Activated B cell treated with CpG ODN at 0.5 μM for 24 hours (primary cell): ENCODE results near the gene SHH. TPM values are rescaled to one million over a fixed set of nuclear protein-coding genes. Genes with fewer than 3 reads are reported as not detected.

Experiments used
- ATAC-seq: fragments of 200-7000 bp; cut with Tn5 transposase; one replicate; pipeline ENCODE4 v1.10.0; 2021; ENCODE audit warnings: low read depth, mild to moderate bottlenecking, moderate library complexity
- CTCF ChIA-PET: fragments of 350-600 bp; sonication (Branson Sonifier 250); formaldehyde crosslinking; loops from one replicate; lab custom pipeline; 2021; ENCODE audit warnings: antibody characterized with exemption; lab: Charles Lee
- POLR2A ChIA-PET: fragments of 350-600 bp; sonication (Branson Sonifier 250); formaldehyde crosslinking; loops from one replicate; lab custom pipeline; 2021; ENCODE audit warnings: antibody characterized with exemption; lab: Charles Lee
- DNase-seq: peaks from one replicate; pipeline ENCODE4 v3.0.0; 2022
- H3K27ac Mint-ChIP-seq: one replicate; pipeline ENCODE4 v1.8.0; 2020; ENCODE audit warnings: mixed read lengths
- H3K27me3 Mint-ChIP-seq: one replicate; pipeline ENCODE4 v1.8.0; 2021; ENCODE audit warnings: mixed read lengths
- H3K36me3 Mint-ChIP-seq: one replicate; pipeline ENCODE4 v1.8.0; 2021; ENCODE audit warnings: low read depth, mixed read lengths
- H3K4me1 Mint-ChIP-seq: one replicate; pipeline ENCODE4 v1.8.0; 2021; ENCODE audit warnings: mixed read lengths
- H3K4me3 Mint-ChIP-seq: one replicate; pipeline ENCODE4 v1.8.0; 2020; ENCODE audit warnings: mild to moderate bottlenecking, mixed read lengths
- H3K9me3 Mint-ChIP-seq: one replicate; pipeline ENCODE4 v1.8.0; 2020; ENCODE audit warnings: mixed read lengths
- intact Hi-C: fragments of 100-400 bp; cut with micrococcal nuclease; formaldehyde crosslinking; loops from one replicate; pipeline ENCODE4 v1.15.1; 2024
- total RNA-seq: library from RNA; stranded (reverse); gene quantifications from 2 replicates; pipeline ENCODE4 v1.2.3, GENCODE V29; 2022
- TF ChIP-seq, protein P1 (sequence below): fragments of 200-600 bp; IDR thresholded peaks from one replicate; pipeline ENCODE4 v1.8.0; 2022; ENCODE audit warnings: antibody characterized with exemption, mild to moderate bottlenecking

SHH gene
- total RNA-seq, 1 donor from 2014 or later: not detected

GRCh38 chr7:155808549-155809331 is 3.5 kb downstream of the SHH start:
- Mint-ChIP-seq H3K4me3 (no peak overlapping the region), H3K9me3 (no peaks in the 10 kb centered on the region), H3K27ac (no peak overlapping the region), H3K27me3 (peaks cover 61% of the 10 kb centered on the region), H3K36me3 (no peaks in the 10 kb centered on the region), H3K4me1 (peaks cover 27% of the 10 kb centered on the region)
- intact Hi-C loops: loop anchor here (5.0 kb wide), 4 partner anchors 296 to 1194 kb away; partner anchors contain the start of gene EN2
- no peak for DNase-seq
- TF ChIP-seq, protein P1, sequence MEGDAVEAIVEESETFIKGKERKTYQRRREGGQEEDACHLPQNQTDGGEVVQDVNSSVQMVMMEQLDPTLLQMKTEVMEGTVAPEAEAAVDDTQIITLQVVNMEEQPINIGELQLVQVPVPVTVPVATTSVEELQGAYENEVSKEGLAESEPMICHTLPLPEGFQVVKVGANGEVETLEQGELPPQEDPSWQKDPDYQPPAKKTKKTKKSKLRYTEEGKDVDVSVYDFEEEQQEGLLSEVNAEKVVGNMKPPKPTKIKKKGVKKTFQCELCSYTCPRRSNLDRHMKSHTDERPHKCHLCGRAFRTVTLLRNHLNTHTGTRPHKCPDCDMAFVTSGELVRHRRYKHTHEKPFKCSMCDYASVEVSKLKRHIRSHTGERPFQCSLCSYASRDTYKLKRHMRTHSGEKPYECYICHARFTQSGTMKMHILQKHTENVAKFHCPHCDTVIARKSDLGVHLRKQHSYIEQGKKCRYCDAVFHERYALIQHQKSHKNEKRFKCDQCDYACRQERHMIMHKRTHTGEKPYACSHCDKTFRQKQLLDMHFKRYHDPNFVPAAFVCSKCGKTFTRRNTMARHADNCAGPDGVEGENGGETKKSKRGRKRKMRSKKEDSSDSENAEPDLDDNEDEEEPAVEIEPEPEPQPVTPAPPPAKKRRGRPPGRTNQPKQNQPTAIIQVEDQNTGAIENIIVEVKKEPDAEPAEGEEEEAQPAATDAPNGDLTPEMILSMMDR: no peak
- no peak for ATAC-seq
- CTCF ChIA-PET: no interaction called here
- POLR2A ChIA-PET: no interaction called here

DNA sequence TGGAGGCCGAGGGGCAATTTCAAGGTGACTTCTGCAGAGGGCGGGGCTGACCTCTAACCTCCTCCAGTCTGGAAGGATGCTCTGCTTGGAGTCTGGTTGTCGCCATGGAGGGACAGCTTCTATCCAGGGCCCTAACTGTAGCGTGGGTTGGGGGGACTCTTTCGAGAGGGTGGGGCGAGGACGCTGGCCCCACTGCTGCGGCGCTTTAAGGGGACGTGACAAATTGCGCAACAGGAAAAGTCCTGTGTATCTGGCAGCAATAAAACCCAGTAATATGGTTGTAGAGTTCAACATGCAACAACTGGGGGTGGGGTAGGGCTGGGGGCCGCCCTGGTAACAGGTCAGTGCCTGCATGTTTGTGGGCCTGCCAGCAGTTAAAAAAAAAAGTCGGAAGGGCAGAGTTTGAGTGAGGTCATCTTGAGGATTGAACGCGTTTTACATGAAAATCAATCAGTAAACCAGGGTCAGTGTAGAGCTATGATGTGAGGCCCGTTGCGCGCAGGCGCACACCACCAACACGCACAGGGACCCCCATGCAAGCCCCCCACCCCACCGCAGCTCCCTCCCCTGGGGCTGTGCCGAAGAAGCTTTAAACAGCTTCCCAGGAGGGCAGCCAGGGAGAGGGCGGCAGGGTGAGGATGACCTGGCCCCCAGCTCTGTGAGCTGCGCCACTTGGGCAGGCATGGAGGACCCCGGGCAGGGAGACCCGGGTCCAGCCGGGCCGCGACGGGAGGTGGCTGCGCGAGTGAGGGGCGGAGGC is 4.3 kb downstream of the SHH start:
- intact Hi-C loops: loop anchor here (5.0 kb wide), 4 partner anchors 296 to 1194 kb away; partner anchors contain the start of gene EN2
- ATAC-seq (no peak), DNase-seq (no peak)
- ChIA-PET POLR2A (no interaction called here), CTCF (interaction anchor here (0.9 kb wide), 1 partner anchor 9 kb away, joined by 3 read pairs; no protein-coding TSS in a partner anchor)
- Mint-ChIP-seq H3K9me3 (no peaks in the 10 kb centered on the region), H3K27ac (no peak overlapping the region), H3K27me3 (peaks cover 60% of the 10 kb centered on the region), H3K4me1 (peaks cover 30% of the 10 kb centered on the region), H3K4me3 (no peak overlapping the region), H3K36me3 (no peaks in the 10 kb centered on the region)
- TF ChIP-seq, protein P1: no peak

- intact Hi-C loops: loop anchor here (5.0 kb wide), 4 partner anchors 295 to 1195 kb away; partner anchors contain the start of gene EN2
- POLR2A ChIA-PET: no interaction called here
- Mint-ChIP-seq H3K27ac (no peak overlapping the region), H3K27me3 (peaks cover 56% of the 10 kb centered on the region), H3K4me1 (peaks cover 32% of the 10 kb centered on the region), H3K36me3 (no peaks in the 10 kb centered on the region), H3K4me3 (no peak overlapping the region), H3K9me3 (no peaks in the 10 kb centered on the region)
- CTCF ChIA-PET: interaction anchor here (0.9 kb wide), 1 partner anchor 8 kb away, joined by 3 read pairs; no protein-coding TSS in a partner anchor
- TF ChIP-seq, protein P1: no peak
- ATAC-seq (no peak), DNase-seq (no peak)
Measured at GRCh38 chr7:155807065-155807671, 5.1 kb downstream of the SHH start.

DNA sequence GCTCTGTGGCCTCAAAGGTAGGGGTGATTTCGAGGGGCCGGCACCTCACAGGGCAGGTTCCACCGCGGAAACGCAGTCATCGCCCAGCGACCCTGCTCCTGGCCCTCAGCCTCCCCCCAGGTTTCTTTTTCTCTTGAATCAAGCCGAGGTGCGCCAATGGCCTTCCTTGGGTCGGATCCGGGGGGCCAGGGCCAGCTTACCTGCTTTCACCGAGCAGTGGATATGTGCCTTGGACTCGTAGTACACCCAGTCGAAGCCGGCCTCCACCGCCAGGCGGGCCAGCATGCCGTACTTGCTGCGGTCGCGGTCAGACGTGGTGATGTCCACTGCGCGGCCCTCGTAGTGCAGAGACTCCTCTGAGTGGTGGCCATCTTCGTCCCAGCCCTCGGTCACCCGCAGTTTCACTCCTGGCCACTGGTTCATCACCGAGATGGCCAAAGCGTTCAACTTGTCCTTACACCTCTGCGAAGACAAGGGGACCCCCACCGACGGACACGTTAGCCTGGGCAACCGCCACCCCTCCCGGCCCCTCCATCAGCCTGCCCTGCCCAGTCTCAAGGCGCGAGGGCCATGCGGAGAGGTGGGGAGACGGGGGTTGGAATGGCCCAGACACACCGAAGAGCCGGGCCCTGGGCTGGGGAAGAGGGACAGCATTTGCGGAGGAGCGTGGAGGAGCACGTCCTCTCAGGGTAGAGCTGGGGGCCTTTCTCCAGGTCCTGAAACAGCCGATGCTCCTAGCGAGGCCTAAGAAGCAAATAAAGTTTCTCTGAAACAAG is 6.0 kb downstream of the SHH start:
- ChIA-PET POLR2A (no interaction called here), CTCF (no interaction called here)
- no peak for DNase-seq
- intact Hi-C loops: loop anchor here (5.0 kb wide), 4 partner anchors 294 to 1196 kb away; partner anchors contain the start of gene EN2
- peaks cover 50% of the 10 kb centered on the region for H3K27me3 Mint-ChIP-seq
- H3K4me1 Mint-ChIP-seq: peaks cover 26% of the 10 kb centered on the region
- no peak for ATAC-seq
- H3K27ac Mint-ChIP-seq: no peak overlapping the region
- no peak overlapping the region for H3K4me3 Mint-ChIP-seq
- H3K9me3 Mint-ChIP-seq: no peaks in the 10 kb centered on the region
- no peaks in the 10 kb centered on the region for H3K36me3 Mint-ChIP-seq
- TF ChIP-seq, protein P1: no peak
